Stimulated activated CD4-positive, alpha-beta T cell treated with anti-CD3 and anti-CD28 coated beads, Interleukin-4, amount 100 ng/mL, for 24 hours (primary cell): ENCODE data around the gene IDE.
A peak's percentile ranks its signal among the peaks of the same experiment; 100 is the strongest.
"Not testable (repeated sequence)": the region's sequence is repeated elsewhere in the genome, so short reads cannot be mapped to it uniquely, and the experiment has no call there.

Experiments
- DNase-seq: peaks from one replicate; pipeline ENCODE4 v3.0.0-alpha.2; 2020

The IDE gene

DNA sequence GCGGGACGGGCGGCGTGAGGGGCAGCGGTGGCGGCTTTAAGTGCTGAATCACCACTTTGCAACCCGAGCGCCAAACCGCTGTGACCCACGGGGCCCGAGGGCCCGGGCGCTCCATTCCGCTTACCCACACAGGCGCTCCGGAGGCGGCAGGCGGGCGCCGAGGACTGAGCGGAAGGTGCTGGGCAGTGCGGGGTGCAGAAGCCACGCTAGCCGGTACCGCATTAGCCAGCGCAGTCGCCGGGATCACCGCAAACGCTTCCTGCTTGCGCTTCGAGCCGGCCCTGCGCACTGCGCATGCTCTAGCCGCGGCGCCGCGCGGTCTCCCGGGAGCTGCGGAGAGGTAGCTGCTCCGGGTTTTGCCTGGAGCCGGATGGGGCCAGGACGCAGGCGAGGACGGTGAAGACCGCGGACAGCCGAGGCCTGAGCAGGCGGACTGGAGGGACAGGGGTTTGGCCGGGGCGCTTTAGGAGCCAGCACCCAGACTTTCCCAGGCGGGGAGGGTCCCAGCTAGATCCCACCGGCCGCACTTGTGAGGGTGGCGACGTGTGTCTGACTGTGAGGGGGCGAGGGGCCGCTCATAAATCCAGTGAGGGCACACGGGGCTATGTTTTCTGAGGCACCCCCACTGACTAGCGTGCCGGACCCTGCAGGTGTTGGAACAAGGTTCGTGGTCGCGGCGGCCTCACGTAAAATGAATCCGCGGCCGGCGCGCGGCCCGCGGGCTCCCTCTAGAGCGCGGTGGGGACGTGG, at the start of gene IDE:
IDE (minus strand) TSS at position 296 of the 750 bp plus-strand sequence; CDS start at position 222, 74 bp downstream.
- DNase-seq: peak; percentile 80

DNA sequence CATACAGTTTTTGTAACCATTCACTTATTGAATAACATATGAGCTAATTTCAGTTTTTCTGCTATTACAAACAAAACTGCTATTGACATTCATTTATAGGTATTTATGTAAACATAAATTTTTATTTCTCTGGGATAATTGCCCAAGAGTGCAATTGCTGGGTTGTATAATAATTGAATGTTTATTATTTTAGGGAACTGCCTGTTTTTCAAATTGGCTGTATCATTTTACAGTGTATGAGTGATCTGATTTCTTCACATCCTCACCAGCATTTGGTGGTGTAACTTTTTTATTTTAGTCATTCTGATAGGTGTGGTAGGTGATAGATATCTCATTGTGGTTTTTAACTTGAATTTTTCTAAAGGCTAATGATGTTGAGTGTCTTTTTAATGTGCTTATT, 45.5 kb upstream of the IDE start:
- no peak for DNase-seq

DNA sequence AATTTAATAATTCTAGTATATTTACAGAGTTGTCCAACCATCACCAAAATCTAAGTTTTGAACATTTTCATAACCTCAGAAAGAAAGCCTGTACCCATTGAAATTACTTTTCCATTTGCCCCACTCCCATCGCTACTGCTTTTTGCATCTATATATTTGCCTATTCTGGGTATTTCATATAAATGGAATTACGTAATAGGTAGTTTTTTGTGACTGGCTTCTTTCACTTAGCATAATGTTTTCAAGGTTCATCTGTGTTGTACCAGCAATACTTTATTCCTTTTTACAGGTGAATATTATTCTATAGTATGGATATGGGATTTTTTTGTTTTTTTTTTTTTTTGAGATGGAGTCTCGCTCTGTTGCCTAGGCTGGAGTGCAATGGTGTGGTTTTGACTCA, 41.6 kb upstream of the IDE start:
- no peak for DNase-seq

DNA sequence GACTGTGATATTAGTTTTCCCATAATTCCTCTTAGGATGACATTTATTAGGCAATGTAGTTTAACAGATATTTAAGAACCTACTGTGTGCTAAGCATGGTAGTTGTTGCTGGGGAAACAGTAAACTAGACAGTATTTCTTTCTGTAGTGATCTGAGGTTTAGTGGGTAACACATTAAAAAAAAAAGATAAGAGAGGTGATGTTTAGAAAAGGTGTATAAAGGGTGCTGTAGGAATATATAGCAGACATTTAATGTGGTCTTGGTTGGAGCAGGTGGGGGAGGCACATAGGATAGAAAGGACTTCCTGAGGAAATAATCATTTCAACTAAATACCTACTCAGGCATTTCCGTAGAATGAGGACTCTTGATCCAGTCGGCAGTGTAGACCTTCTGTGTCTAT, 30.9 kb upstream of the IDE start:
- DNase-seq: no peak

DNA sequence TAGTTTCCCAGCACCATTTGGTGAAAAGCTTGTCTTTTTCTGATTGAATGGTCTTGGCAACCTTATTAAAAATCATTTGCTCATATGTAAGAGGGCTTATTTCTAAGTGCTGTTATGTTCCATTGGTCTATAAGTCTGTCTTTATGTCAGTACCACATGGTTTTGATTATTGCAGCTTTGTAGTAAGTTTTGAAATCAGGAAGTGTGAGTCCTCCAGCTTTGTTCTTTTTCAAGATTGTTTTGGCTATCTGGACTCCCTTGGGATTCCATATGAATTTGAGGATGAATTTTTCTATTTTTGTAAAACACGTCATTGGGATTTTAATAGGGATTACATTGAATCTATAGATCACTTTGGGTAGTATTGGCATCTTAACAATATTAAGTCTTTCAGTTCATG, 24.4 kb upstream of the IDE start:
- no peak for DNase-seq

DNA sequence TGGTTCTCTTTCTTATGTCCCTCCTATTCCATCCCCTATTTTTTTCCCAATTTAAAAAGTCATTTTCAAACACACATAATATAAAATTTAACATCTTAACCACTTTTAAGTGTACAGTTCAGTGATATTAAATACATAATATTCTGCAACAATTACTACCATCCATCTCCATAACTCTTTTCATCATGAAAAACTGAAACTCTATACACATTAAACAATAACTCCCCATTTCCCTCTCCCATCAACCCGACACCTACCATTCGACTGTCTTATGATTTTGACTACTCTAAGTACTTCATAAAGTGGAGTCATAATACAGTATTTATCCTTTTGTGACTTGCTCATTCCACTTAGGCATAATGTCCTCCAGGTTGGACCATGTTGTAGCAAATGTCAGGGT, 21.6 kb upstream of the IDE start:
- no peak for DNase-seq

DNA sequence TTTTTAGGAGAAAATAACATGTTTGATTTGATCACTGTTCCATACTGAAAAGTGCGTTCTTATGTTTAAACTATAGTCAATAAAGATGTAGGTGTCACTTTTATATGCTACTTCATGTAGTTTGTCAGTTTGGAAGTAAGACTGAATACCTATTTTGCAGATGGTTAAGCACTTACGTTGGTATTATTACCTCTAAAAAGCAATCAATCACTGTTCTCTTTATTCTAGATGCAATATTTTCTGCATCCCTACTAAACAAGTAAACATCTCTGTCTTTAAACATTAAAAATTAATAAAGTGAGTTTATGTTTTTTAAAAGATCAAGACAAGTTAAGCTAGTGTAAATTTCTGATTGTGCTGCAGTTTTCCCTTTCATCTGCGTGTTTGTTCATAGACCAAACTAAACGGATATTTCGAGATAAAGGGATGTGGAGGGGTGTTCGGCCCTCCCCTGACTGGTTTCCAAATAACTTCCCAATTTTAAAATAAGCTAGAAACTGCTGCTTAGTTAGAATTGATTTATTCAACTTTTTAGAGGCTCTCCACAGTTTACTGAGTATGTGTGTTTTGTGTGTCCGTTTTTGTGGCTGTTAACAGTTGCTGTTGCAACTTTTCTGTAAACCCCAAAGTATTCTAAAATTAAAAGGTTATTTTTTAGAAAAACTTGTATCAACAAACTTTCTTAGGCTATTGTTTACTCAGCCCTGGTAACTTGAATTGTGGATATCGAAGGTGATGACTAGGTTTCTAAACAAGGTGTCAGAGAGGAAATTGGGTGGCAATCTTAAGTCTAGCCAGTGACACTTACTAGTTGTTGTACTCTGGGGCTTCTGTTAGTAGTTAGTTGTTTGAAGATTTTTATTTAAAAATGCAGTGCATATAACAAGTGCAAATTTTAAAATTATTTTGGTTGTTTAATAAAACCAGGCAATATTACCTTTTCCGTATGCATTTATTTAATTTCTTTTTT, 20.0 kb upstream of the IDE start:
- DNase-seq: no peak

DNA sequence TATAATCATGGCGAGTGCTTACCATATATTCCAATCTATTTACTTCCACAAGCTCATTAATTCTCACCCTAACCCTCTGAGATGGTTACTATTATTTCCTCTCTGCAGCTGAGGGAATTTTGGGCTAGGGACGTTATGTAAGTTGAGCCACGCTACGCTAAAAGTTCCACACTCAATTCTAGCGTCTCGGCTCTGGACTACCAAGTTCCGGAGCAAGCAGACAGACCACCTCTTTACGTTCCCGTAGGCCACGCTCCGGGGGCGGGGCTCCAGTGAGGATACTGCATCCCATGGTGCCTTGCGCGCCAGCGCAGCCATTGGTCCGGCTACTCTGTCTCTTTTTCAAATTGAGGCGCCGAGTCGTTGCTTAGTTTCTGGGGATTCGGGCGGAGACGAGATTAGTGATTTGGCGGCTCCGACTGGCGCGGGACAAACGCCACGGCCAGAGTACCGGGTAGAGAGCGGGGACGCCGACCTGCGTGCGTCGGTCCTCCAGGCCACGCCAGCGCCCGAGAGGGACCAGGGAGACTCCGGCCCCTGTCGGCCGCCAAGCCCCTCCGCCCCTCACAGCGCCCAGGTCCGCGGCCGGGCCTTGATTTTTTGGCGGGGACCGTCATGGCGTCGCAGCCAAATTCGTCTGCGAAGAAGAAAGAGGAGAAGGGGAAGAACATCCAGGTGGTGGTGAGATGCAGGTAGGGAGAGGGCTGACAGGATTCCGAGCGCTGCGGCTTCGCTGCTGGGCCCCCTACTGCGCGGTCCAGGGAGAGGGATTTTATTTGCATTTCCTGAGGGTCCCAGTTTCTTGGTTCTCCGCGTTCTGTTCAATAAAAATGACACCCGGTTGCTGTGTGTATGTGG, 19.1 kb upstream of the IDE start, which contains the start of gene KIF11:
KIF11 (plus strand) TSS at position 370 of the 858 bp plus-strand sequence; CDS start at position 616, 246 bp downstream.
- peak; percentile 98 for DNase-seq

DNA sequence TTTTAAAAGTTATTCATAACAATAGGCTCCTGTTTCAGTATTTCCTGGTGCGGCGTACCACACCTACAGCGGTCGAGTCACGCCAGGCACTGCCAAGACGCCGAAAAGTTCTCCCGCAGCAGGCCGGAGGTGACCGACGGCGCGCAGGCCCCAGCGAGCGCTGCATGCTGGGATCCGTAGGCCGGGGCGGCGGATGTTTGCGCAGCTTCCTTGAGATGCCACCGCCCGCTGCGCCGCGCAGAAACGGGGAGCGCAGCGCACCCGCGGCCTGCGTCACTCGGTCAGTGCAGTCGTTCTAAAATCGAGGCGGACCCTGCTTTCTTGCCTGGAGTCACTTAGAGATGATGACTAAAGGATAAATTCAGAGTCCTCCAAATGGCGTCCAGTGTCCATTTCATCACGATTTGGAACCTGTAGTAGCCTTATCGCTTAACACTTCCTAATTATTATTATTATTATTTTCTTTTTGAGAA, 17.7 kb upstream of the IDE start:
- DNase-seq: peak; percentile 89

DNA sequence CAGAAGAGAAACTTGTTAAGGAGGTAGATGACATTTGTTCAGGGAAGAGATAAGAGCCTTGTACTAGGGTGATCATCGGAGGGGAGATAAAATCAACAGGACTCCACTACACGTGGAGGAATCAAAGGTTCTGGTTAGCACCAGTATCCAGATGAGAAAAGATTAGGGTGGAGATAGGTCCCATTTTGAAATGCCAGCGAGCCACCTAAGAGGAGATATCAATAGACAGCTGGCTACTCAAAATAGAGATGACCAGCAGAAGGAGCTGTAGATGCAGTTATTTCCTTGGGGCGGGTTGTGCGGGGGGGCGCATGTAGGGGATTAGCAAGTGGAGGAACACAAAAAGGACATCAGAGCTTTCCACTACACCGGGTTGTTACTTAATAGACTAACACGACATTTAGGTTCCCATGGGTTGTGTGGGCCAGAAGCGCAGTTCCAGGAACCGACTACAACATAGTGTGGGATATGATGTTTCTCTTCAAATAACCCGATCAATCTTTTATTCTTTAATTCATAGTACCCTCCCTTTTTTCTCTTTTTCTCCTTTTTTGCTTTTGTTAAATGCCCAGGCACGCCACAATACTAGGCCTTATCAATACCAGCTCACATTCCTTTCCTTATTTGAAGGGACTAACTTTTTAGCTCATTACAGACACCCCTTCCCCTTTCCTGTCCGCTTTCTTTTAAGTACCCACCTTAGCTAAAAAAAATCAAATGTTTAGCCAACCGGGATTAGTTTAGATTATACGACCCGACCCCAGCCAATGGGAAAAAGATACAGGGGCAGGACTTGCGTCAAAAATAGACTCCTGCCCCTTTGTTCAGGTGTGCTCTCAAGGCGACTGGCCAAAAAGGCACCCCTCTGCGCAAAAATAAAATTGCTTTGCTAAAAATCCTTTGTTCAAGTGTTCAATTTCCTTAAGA, 17.0 kb upstream of the IDE start:
- no peak for DNase-seq

DNA sequence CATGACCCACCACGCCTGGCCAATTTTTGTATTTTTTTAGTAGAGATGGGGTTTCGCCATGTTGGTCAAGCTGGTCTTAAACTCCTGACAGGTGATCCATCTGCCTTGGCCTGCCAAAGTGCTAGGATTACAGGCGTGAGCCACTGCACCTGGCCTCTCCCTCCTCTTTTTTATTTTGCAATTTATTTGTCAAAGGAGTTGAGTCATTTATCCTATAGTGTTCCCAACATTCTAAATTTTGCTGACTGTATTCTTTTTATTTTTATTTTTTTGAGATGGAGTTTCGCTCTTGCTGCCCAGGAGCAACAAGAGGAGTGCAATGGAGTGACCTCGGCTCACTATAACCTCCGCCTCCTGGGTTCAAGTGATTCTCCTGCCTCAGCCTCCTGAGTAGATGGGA, 8.5 kb upstream of the IDE start:
- DNase-seq: not testable (repeated sequence)

DNA sequence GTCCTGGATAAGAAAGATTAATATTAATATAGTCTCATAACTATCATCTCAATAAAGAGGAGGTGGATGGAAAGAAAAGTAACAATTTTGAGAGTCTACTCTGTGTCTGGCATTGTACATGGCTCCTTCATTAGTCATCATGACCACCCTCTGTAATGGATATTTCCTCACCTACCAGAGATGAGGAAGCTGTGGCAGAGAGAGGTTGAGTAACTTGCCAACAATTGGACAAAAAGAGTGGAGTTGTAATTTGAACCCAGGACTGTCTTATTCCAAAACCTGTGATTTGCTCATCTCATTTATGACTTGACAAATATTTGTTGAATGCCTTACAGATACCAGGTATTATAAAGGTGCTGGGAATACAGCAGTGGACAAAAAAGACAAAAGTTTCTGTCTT, 2.1 kb upstream of the IDE start:
- DNase-seq: no peak

DNA sequence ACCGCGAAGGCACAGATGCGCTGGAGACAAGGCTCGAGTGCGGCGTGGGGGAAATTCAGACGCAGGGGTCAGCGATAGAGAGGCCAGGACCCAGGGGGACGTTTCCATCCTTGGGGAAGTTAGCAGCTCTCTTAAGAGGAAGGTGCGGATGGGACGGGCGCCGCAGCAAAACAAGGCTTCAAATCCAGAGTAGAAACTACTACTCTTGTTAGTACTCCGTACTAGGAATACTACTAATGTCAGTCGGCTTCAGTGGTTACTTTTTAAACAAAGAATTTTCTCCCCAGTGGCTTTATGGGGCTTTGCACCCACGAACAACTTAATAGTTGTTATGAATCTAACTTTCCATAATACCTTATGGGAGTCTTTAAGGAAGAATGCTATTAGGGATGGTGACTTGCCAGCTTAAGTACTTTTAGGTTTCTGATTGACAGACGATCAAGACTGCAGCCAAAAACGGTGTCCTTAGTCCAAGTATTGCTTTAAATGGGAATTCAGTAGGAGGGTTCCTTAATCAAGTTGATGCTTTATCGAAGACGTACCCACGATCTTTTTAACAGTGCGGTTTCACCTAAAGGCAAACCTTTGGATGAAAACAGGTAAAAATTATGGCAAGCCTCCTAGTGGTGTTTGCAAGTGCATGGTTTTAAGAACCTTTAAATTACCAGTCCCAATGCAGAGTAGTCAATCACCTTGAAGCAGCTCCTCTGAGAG, 812 bp upstream of the IDE start:
- DNase-seq: no peak

DNA sequence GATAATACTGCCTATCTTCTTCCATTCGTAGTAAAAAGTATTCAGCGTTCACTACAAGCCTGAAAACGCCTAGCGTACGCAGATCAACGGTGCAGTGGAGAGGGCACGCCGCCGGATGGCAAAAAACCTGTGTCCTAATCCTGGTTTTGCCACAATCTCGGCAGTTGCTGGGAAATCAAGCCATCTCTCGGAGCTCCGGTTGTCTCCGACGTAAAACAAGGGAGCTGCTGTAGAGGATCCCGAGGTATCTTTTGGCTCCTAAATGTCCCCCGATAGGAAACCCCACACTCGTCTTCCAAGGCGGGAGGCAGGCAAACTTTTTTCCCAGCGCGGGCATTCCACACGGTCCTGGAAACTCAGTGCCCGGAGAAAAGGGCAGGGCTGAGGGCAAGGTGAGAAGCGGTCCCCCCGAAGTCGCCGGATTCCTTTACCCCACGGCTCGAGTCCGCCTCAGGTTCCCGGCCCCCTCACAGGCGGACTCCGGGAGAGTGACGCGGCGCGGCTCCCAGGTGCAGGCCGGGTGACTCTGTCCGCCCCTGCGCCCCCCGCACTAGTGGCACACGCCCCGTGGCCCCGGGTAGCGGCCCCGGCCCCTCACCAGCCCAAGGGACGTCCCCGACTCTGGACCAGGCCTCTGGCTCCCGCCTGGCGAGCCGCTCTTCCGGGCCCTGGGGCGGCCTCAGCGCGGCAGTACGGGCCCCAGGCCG, 649 bp downstream of the IDE start:
- DNase-seq: peak; percentile 31

DNA sequence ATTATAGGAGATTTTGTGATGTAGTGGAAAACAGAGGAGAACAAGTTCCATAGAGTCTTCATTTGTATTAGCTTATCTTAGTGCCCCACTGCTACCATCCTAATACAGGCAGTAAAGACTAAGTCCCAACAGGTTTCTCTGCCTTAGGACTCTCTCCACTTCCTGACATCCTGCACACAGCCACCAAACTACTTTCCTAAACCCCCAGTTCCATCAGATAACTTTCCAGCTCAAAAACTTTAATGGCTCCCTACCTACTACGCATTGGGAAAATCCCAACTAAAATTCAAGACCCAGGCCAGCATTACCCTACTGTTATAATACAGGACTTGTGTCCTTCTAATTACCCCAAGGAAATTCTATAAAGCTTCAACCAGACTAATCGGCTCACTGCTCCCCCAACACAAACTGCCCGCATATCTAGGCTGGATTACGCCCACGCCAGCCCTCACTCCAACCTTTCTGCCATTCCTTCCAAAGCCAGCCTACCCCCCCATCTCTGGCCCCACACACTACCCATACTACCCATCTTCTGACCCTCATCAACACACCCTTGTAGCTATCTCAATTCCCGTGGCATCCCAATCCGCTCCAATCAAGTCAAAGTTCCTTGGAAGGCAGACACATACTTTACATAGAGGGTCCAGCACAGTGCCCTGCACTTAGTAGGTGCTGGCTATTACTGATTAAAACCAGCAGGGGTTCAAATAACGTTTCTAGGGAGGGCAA, 1.4 kb downstream of the IDE start:
- no peak for DNase-seq

DNA sequence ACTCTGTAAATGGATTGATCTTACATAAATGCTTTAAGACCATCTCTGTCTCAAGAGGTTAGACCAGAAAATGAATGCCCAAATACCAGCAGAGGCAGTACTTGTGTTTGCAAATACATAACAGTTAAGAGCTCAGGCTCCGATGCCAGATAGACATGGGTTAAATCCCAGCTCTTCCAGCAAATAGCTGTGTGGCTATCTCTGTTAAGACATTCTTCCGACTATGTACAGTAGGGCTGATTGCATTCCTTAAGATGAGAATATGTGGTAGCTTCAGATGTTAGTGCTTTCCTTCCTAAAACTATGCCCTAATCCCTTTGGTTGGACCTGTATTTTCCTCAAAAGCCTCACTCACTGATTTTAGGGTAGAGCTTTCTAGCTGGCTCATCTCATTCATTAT, 2.2 kb downstream of the IDE start:
- no peak for DNase-seq

DNA sequence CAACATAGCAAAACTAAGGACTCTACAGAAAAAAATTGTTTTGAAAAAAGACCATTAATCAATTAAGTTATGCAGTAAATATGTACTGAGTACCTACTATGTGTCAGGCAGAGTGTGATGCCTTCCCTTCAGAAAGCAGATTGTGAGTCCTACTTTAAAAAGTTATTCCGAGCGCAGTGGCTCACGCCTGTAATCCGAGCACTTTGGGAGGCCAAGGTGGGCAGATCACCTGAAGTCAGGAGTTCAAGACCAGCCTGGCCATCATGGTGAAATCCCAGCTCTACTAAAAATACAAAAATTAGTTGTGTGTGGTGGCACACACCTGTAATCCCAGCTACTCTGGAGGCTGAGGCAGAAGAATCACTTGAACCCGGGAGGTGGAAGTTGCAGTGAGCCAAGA, 4.2 kb downstream of the IDE start:
- not testable (repeated sequence) for DNase-seq

DNA sequence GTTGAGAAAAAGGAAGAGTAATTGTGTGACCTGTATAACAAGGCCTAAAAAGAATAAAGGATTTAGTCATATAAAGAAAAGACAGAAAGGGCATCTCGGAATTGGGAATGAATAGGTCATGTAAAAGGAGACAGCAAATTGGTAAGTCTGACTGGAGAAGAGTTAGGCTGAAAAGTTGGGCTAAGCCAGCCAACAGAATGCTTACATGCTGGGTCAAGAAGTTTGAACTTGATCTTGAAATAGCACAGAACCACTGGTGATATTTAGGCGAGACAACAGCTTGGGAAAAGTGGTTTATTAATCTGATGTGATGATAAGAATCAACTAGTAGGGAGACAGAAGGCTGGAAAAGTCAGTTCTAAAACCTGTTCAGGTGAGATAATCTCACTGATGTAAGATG, 4.8 kb downstream of the IDE start:
- no peak for DNase-seq

DNA sequence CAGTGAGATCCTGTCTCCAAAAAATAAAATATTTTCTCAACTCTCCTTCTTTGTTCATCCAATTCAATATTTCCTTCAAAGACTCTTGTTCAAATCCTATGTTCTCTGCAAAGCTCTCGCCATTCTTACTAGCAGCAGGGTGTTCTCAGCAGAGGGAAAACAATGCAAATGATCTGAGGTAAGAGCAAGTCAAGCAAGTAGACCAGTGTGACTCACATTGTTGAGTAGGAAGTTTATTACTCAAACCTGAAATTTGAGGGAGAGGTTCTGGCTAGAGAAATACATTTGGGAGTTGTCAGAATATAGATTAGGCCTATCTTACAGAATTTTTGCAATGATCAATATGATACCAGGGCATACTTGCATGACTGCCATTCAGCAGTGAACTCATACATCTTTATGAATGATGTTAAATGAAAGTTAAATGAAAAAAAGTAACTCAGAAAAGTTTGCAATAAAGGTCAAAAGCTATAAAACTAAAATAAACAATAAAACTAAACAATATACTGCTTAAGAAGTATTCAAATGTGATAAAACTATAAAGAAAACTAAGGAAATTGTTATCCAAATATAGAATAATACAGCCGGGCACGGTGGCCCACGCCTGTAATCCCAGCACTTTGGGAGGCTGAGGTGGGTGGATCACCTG, 5.8 kb downstream of the IDE start:
- DNase-seq: no peak
